ENCODE measurements around the gene ZMYM2.

ZMYM2 gene

GRCh38 chr13:20137875-20138274 lies 179.3 kb downstream of the ZMYM2 start:
- no peak for DNase-seq

DNA sequence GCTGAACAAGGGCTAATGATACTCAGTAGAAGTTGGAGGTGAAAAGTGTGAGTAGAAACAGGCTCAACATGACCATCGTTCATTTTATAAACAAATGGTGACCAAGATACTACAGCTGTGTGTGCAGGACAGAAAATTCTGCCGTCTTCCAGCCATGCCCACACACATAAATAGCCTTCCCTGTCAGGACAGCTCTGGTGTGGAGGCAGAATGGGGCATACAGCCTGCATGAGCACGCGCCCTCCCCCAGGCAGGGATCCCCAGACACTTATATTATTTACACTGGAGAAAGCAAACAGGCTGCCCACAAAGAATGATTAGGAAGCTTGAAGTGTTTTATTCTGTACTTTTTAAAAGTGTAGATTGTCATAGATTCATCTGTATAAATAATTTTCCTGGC lies 182.0 kb downstream of the ZMYM2 start:
- no peak for DNase-seq

All from NCI-H446 treated with DMSO at 0.1 percent for 48 hours (cell line).